CD4-positive, CD25-positive, alpha-beta regulatory T cell (primary cell): ENCODE data around the gene GRPEL1. TPM values are rescaled to one million over a fixed set of nuclear protein-coding genes. Genes with fewer than 3 reads are reported as not detected.

Source experiments
- ATAC-seq, 2 donors: fragments of 150-1000 bp; cut with Tn5 transposase; one replicate each; pipeline ENCODE4 v1.10.0; 2021; ENCODE audit warnings: low read depth in 2 of 2, moderate number of reproducible peaks in 2 of 2, moderate library complexity in 1 of 2
- DNase-seq, 3 donors: peaks; one replicate each; pipeline versions ENCODE4 v3.0.0 to v3.0.0-alpha.2; 2012 to 2022; ENCODE audit warnings: mixed read lengths in 1 of 3
- H3K27ac ChIP-seq: one replicate; pipeline ENCODE4 v1.7.0; 2013; ENCODE audit warnings: mild to moderate bottlenecking, low read length; ENCODE audit not compliant: insufficient read depth, poor library complexity, severe bottlenecking
- H3K27me3 ChIP-seq: one replicate; pipeline ENCODE4 v1.7.0; 2013; ENCODE audit warnings: low read length; ENCODE audit not compliant: control insufficient read depth, insufficient read depth
- H3K36me3 ChIP-seq: one replicate; pipeline ENCODE4 v1.7.0; 2013; ENCODE audit warnings: mild to moderate bottlenecking, low read length, moderate library complexity; ENCODE audit not compliant: control insufficient read depth, insufficient read depth
- H3K4me1 ChIP-seq: 2 replicates; pipeline ENCODE4 v1.7.0; 2013; ENCODE audit warnings: mild to moderate bottlenecking, low read length; ENCODE audit not compliant: insufficient read depth, control insufficient read depth, poor library complexity, severe bottlenecking
- H3K4me3 ChIP-seq: one replicate; pipeline ENCODE4 v1.7.0; 2013; ENCODE audit warnings: low read depth, mild to moderate bottlenecking, low read length, moderate library complexity
- H3K9me3 ChIP-seq, 2 experiments: 1 replicate in 1 of 2; 2 replicates in 1 of 2; pipeline ENCODE4 v1.7.0; 2013; ENCODE audit warnings: low read length in 2 of 2, mild to moderate bottlenecking in 1 of 2, moderate library complexity in 1 of 2; ENCODE audit not compliant: control insufficient read depth in 2 of 2
- H3K27ac Mint-ChIP-seq, 3 donors: one replicate each; pipeline ENCODE4 v1.8.0; 2020 to 2022; ENCODE audit warnings: mild to moderate bottlenecking in 3 of 3, mixed read lengths in 3 of 3, moderate library complexity in 2 of 3
- H3K27me3 Mint-ChIP-seq: one replicate; pipeline ENCODE4 v1.8.0; 2022; ENCODE audit warnings: mild to moderate bottlenecking, mixed read lengths
- H3K36me3 Mint-ChIP-seq: one replicate; pipeline ENCODE4 v1.8.0; 2020; ENCODE audit warnings: mixed read lengths
- H3K4me1 Mint-ChIP-seq, 4 donors: one replicate each; pipeline ENCODE4 v1.8.0; 2020 to 2022; ENCODE audit warnings: mixed read lengths in 4 of 4, mild to moderate bottlenecking in 1 of 4
- H3K4me3 Mint-ChIP-seq, 4 donors: one replicate each; pipeline ENCODE4 v1.8.0; 2020 to 2022; ENCODE audit warnings: mild to moderate bottlenecking in 4 of 4, mixed read lengths in 4 of 4, moderate library complexity in 3 of 4
- H3K9me3 Mint-ChIP-seq, 7 donors: one replicate each; pipeline ENCODE4 v1.8.0; 2020 to 2022; ENCODE audit warnings: mixed read lengths in 7 of 7, mild to moderate bottlenecking in 3 of 7, moderate library complexity in 2 of 7
- polyA plus RNA-seq, 4 donors: library from polyadenylated mRNA; unstranded; fragments of 300-500 nt; fragmentation: Illumina TruSeq; gene quantifications; one replicate each; pipeline ENCODE4 v1.2.3, GENCODE V29; 2021
- total RNA-seq: library from RNA; stranded (reverse); gene quantifications from one replicate; pipeline ENCODE4 v1.2.3, GENCODE V29; 2022

Gene GRPEL1
- total and polyA plus RNA-seq, 5 donors from 2014 or later, result 43.6 to 62.4 (median 50.5) TPM

GRCh38 chr4:7023486-7023885 is 44.4 kb downstream of the GRPEL1 start:
- Histone ChIP-seq H3K4me3 (no peak overlapping the region), H3K9me3 (no peaks in the 10 kb centered on the region), H3K27me3 (no peaks in the 10 kb centered on the region), H3K4me1 (no peaks in the 10 kb centered on the region), H3K27ac (no peak overlapping the region), H3K36me3 (peaks cover 82% of the 10 kb centered on the region)
- no peak overlapping the region for H3K4me3 Mint-ChIP-seq
- no peaks in the 10 kb centered on the region for H3K27me3 Mint-ChIP-seq
- DNase-seq, result no peak
- no peak for ATAC-seq
- no peak overlapping the region for H3K27ac Mint-ChIP-seq
- peaks cover 33% of the 10 kb centered on the region for H3K36me3 Mint-ChIP-seq
- peaks cover 0 to 2% (median under 1%) of the 10 kb centered on the region in 4 donors for H3K4me1 Mint-ChIP-seq
- no peaks in the 10 kb centered on the region for H3K9me3 Mint-ChIP-seq

- Histone ChIP-seq H3K4me3 (no peak overlapping the region), H3K36me3 (peaks cover 84% of the 10 kb centered on the region), H3K9me3 (no peaks in the 10 kb centered on the region), H3K4me1 (no peaks in the 10 kb centered on the region), H3K27ac (no peak overlapping the region), H3K27me3 (no peaks in the 10 kb centered on the region)
- DNase-seq, result no peak
- H3K4me3 Mint-ChIP-seq, result no peak overlapping the region
- H3K27ac Mint-ChIP-seq, result no peak overlapping the region
- ATAC-seq, result no peak
- H3K27me3 Mint-ChIP-seq, result no peaks in the 10 kb centered on the region
- peaks cover 30% of the 10 kb centered on the region for H3K36me3 Mint-ChIP-seq
- no peaks in the 10 kb centered on the region for H3K9me3 Mint-ChIP-seq
- no peaks in the 10 kb centered on the region for H3K4me1 Mint-ChIP-seq
These were observed 45.8 kb downstream of the GRPEL1 start for GRCh38 chr4:7021930-7022664.

- H3K27ac ChIP-seq, result no peak overlapping the region
- no peaks in the 10 kb centered on the region for H3K27me3 ChIP-seq
- Mint-ChIP-seq H3K36me3 (peaks cover 24% of the 10 kb centered on the region), H3K27ac (no peak overlapping the region), H3K4me3 (no peak overlapping the region), H3K9me3 (no peaks in the 10 kb centered on the region), H3K4me1 (no peaks in the 10 kb centered on the region), H3K27me3 (no peaks in the 10 kb centered on the region)
- ATAC-seq (no peak), DNase-seq (no peak)
- H3K4me3 ChIP-seq, result no peak overlapping the region
- H3K36me3 ChIP-seq, result peaks cover 85% of the 10 kb centered on the region
- no peaks in the 10 kb centered on the region for H3K4me1 ChIP-seq
- no peaks in the 10 kb centered on the region for H3K9me3 ChIP-seq
These were observed 46.5 kb downstream of the GRPEL1 start for GRCh38 chr4:7021355-7021754.

- Histone ChIP-seq H3K27me3 (no peaks in the 10 kb centered on the region), H3K27ac (no peak overlapping the region), H3K9me3 (no peaks in the 10 kb centered on the region), H3K36me3 (peaks cover 85% of the 10 kb centered on the region), H3K4me3 (no peak overlapping the region), H3K4me1 (no peaks in the 10 kb centered on the region)
- Mint-ChIP-seq H3K27me3 (no peaks in the 10 kb centered on the region), H3K27ac (no peak overlapping the region), H3K4me1 (no peaks in the 10 kb centered on the region), H3K4me3 (no peak overlapping the region), H3K9me3 (no peaks in the 10 kb centered on the region), H3K36me3 (peaks cover 21% of the 10 kb centered on the region)
- ATAC-seq, result no peak
- no peak for DNase-seq
These were observed 47.0 kb downstream of the GRPEL1 start for GRCh38 chr4:7020856-7021255.

- no peaks in the 10 kb centered on the region for H3K27me3 ChIP-seq
- no peaks in the 10 kb centered on the region for H3K4me1 Mint-ChIP-seq
- H3K27ac ChIP-seq, result no peak overlapping the region
- no peaks in the 10 kb centered on the region for H3K27me3 Mint-ChIP-seq
- H3K36me3 ChIP-seq, result peaks cover 85% of the 10 kb centered on the region
- H3K27ac Mint-ChIP-seq, result peak overlapping the region in 1 of 3 donors; percentile 45
- H3K4me3 ChIP-seq, result no peak overlapping the region
- no peaks in the 10 kb centered on the region for H3K9me3 Mint-ChIP-seq
- peaks cover 22% of the 10 kb centered on the region for H3K36me3 Mint-ChIP-seq
- ATAC-seq, result no peak
- H3K9me3 ChIP-seq, result no peaks in the 10 kb centered on the region
- no peaks in the 10 kb centered on the region for H3K4me1 ChIP-seq
- no peak for DNase-seq
- H3K4me3 Mint-ChIP-seq, result no peak overlapping the region
These were observed 47.6 kb downstream of the GRPEL1 start for GRCh38 chr4:7020290-7020689.

GRCh38 chr4:7019367-7019766 is 48.5 kb downstream of the GRPEL1 start:
- Histone ChIP-seq H3K27me3 (no peaks in the 10 kb centered on the region), H3K4me3 (no peak overlapping the region), H3K36me3 (peaks cover 85% of the 10 kb centered on the region), H3K27ac (no peak overlapping the region), H3K9me3 (no peaks in the 10 kb centered on the region), H3K4me1 (no peaks in the 10 kb centered on the region)
- peaks cover 0 to 2% (median 0%) of the 10 kb centered on the region in 4 donors for H3K4me1 Mint-ChIP-seq
- ATAC-seq (no peak), DNase-seq (no peak)
- H3K9me3 Mint-ChIP-seq, result no peaks in the 10 kb centered on the region
- H3K36me3 Mint-ChIP-seq, result peaks cover 24% of the 10 kb centered on the region
- H3K27me3 Mint-ChIP-seq, result no peaks in the 10 kb centered on the region
- no peak overlapping the region for H3K4me3 Mint-ChIP-seq
- H3K27ac Mint-ChIP-seq, result peak overlapping the region in 2 of 3 donors; percentile 44 to 65

- no peak overlapping the region for H3K27ac Mint-ChIP-seq
- Histone ChIP-seq H3K36me3 (peaks cover 84% of the 10 kb centered on the region), H3K4me1 (no peaks in the 10 kb centered on the region), H3K9me3 (no peaks in the 10 kb centered on the region), H3K4me3 (no peak overlapping the region), H3K27ac (no peak overlapping the region), H3K27me3 (no peaks in the 10 kb centered on the region)
- H3K4me1 Mint-ChIP-seq, result peaks cover 0 to 2% (median 0%) of the 10 kb centered on the region in 4 donors
- H3K36me3 Mint-ChIP-seq, result peaks cover 29% of the 10 kb centered on the region
- no peaks in the 10 kb centered on the region for H3K9me3 Mint-ChIP-seq
- no peak overlapping the region for H3K4me3 Mint-ChIP-seq
- ATAC-seq (no peak), DNase-seq (no peak)
- no peaks in the 10 kb centered on the region for H3K27me3 Mint-ChIP-seq
These were observed 49.6 kb downstream of the GRPEL1 start for GRCh38 chr4:7018281-7018680.

- no peak overlapping the region for H3K4me3 Mint-ChIP-seq
- Histone ChIP-seq H3K4me3 (no peak overlapping the region), H3K9me3 (no peaks in the 10 kb centered on the region), H3K27ac (no peak overlapping the region), H3K36me3 (peaks cover 86% of the 10 kb centered on the region), H3K4me1 (no peaks in the 10 kb centered on the region), H3K27me3 (no peaks in the 10 kb centered on the region)
- ATAC-seq, result no peak
- peaks cover 0 to 2% (median 0%) of the 10 kb centered on the region in 4 donors for H3K4me1 Mint-ChIP-seq
- H3K27ac Mint-ChIP-seq, result peak overlapping the region in 1 of 3 donors; percentile 11
- H3K36me3 Mint-ChIP-seq, result peaks cover 29% of the 10 kb centered on the region
- no peak for DNase-seq
- H3K27me3 Mint-ChIP-seq, result no peaks in the 10 kb centered on the region
- no peaks in the 10 kb centered on the region for H3K9me3 Mint-ChIP-seq
These were observed 50.3 kb downstream of the GRPEL1 start for GRCh38 chr4:7017446-7018048.
